Mesothelial cell of epicardium (in vitro differentiated cells): ENCODE results near the gene GPHA2. TPM values are rescaled to one million over a fixed set of nuclear protein-coding genes. Genes with fewer than 3 reads are reported as not detected.

Experiments
- DNase-seq, 2 experiments: peaks; one replicate each; pipeline ENCODE4 v3.0.0; 2021; ENCODE audit warnings: low spot score in 2 of 2; ENCODE audit not compliant: unreplicated experiment in 2 of 2
- H3K27ac Mint-ChIP-seq: 2 replicates; pipeline ENCODE4 v1.8.0; 2021; ENCODE audit warnings: mixed read lengths
- H3K27me3 Mint-ChIP-seq: 2 replicates; pipeline ENCODE4 v1.8.0; 2021; ENCODE audit warnings: low read depth, mixed read lengths
- H3K36me3 Mint-ChIP-seq: 2 replicates; pipeline ENCODE4 v1.8.0; 2021; ENCODE audit warnings: mixed read lengths
- H3K4me1 Mint-ChIP-seq: 2 replicates; pipeline ENCODE4 v1.8.0; 2021; ENCODE audit warnings: mixed read lengths
- H3K4me3 Mint-ChIP-seq: 2 replicates; pipeline ENCODE4 v1.8.0; 2021; ENCODE audit warnings: mild to moderate bottlenecking, moderate library complexity, mixed read lengths
- H3K9me3 Mint-ChIP-seq: 2 replicates; pipeline ENCODE4 v1.8.0; 2021; ENCODE audit warnings: mixed read lengths
- CTCF ChIP-seq: fragments of 200-600 bp; sonication (generic); IDR thresholded peaks from one replicate; pipeline ENCODE4 v1.5.0; 2021; ENCODE audit warnings: antibody characterized with exemption; ENCODE audit not compliant: unreplicated experiment
- total RNA-seq: library from RNA; stranded (reverse); gene quantifications from 3 replicates; pipeline ENCODE4 v1.2.1, GENCODE V29; 2021

Gene GPHA2
- total RNA-seq, 1 donor from 2014 or later = not detected

- no peaks in the 10 kb centered on the region for H3K4me1 Mint-ChIP-seq
- no peak for DNase-seq
- no peak overlapping the region for H3K27ac Mint-ChIP-seq
- H3K36me3 Mint-ChIP-seq = peaks cover 13% of the 10 kb centered on the region
- no peak for TF ChIP-seq CTCF
- no peak overlapping the region for H3K4me3 Mint-ChIP-seq
- H3K27me3 Mint-ChIP-seq = no peaks in the 10 kb centered on the region
- H3K9me3 Mint-ChIP-seq = no peaks in the 10 kb centered on the region
Observed at GRCh38 chr11:64896448-64897022, 39.2 kb downstream of the GPHA2 start.

- TF ChIP-seq CTCF = no peak
- H3K9me3 Mint-ChIP-seq = no peaks in the 10 kb centered on the region
- DNase-seq = no peak
- H3K4me3 Mint-ChIP-seq = no peak overlapping the region
- H3K36me3 Mint-ChIP-seq = peaks cover 6% of the 10 kb centered on the region
- no peaks in the 10 kb centered on the region for H3K27me3 Mint-ChIP-seq
- H3K4me1 Mint-ChIP-seq = no peaks in the 10 kb centered on the region
- H3K27ac Mint-ChIP-seq = no peak overlapping the region
Observed at GRCh38 chr11:64894812-64895452, 40.8 kb downstream of the GPHA2 start.

DNA sequence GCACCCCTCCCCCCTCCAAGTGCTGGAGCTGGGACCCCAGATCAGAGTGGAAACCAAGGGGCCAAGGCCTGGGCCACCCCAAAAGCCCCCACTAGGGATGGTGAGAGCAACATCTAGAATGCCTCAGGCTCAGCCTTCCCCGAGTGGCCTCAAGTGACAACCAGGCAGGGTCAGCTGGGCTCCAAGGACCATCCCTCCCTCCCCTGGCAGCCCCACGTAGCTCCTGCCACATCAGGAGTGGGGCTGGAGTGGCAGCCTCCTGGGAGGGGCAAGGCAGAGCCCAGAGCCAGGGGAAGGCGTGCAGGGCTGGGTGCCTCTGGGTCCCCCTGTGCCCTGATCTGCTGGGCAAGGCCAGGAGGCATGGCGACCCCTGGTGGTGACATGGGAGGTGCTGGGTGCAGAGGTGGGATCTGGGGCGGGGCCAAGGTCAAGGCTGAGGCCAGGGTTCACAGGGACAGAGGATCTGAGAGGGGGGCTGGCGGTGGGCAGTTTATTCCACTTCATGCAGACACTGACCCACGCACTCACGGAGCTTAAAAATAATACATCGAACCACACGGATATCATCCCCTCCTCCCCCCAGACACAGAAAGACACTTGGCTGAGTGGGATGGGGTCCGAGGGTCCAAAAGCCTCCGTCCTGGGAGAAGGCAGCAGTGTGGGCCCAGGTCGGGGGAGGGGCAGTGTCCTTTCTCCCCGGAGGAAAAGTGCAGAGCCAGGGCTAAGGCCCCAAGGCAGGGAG lies 41.5 kb downstream of the GPHA2 start:
- H3K4me1 Mint-ChIP-seq = peaks cover under 1% of the 10 kb centered on the region
- no peaks in the 10 kb centered on the region for H3K27me3 Mint-ChIP-seq
- peak; percentile 67 to 83 for DNase-seq
- peak; percentile 66 for TF ChIP-seq CTCF
- H3K36me3 Mint-ChIP-seq = peaks cover 6% of the 10 kb centered on the region
- no peaks in the 10 kb centered on the region for H3K9me3 Mint-ChIP-seq
- H3K27ac Mint-ChIP-seq = no peak overlapping the region
- H3K4me3 Mint-ChIP-seq = no peak overlapping the region

DNA sequence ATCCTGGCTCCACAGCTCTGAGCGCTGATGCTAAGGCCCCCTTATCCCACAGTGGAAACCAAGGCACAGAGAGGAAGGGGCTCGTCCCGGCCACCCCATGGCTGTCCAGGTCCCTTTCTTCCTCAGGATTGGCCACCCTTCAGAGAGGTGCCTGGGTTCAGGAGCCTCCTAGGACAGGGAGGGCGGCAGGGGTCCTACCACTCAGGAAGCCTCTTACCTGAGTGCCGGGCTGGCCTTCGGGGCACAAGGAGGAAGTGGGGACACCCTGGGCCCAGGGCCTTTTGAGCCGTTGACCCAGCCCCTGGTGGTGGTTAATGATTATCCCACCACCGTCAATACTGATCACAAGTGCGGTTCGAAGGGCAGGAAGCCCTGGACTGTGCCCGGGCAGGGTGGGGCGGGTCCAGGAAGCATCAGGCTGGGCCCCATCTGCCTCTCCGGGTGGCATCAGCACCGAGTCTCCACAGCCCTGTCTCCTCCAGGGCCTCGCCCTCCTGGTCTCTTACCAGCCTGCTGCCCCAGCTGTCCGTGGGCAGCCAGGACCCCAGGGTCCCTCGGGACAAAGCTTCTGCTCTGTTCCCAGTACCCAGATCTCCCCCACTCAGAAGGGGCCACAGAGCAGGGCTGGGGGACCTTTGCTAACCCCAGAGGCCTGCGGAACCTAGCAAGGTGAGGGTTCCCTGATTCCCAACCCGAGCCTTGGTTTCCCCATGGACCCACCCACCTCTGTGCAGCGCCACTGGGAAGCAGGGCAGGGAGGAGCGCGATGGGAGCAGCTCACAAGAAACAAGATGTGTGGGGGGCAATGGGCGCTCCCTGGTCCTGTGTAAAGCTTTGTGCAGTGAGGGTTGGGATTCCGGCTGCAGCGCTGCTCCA lies 42.3 kb downstream of the GPHA2 start:
- peak; percentile 39 for TF ChIP-seq CTCF

DNA sequence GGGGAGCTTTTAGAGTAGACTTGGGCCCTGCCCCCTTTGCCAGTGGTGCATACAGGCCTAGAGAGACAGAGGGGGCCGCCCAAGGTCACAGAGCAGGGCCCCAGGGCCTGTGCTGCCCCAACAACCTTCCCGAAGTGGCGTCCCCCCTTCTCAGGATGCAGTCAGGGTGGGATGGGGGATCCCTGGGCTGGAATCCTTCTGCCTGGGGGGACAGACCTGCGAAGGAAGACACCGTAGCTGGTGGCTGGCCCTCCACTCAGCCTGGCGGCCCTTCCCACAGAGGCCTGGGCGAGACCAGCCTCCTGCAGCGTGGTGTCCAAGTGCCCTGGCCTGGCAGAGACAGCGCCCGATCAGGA lies 42.9 kb downstream of the GPHA2 start:
- H3K27ac Mint-ChIP-seq = no peak overlapping the region
- DNase-seq = no peak
- no peak for TF ChIP-seq CTCF
- peaks cover 6% of the 10 kb centered on the region for H3K36me3 Mint-ChIP-seq
- H3K4me1 Mint-ChIP-seq = peaks cover 10% of the 10 kb centered on the region
- H3K27me3 Mint-ChIP-seq = no peaks in the 10 kb centered on the region
- H3K4me3 Mint-ChIP-seq = no peak overlapping the region
- no peaks in the 10 kb centered on the region for H3K9me3 Mint-ChIP-seq

More for the DNA sequence above, 42.3 kb downstream of the GPHA2 start:
- Mint-ChIP-seq H3K4me3 (no peak overlapping the region), H3K27me3 (no peaks in the 10 kb centered on the region), H3K4me1 (peaks cover 6% of the 10 kb centered on the region), H3K27ac (no peak overlapping the region), H3K36me3 (peaks cover 6% of the 10 kb centered on the region), H3K9me3 (no peaks in the 10 kb centered on the region)
- no peak for DNase-seq
